Putamen (tissue), 1 donor: Measurements from ENCODE around the gene ZNF793.
A peak's percentile ranks its signal among the peaks of the same experiment; 100 is the strongest.

Experiments
- DNase-seq: peaks from one replicate; pipeline ENCODE4 v3.0.0-alpha.2; 2016; ENCODE audit warnings: low spot score

Gene ZNF793

GRCh38 chr19:37506387-37507166 lies at the start of gene ZNF793:
TSS of gene ZNF793 (plus strand) at chr19:37506939. CDS start at chr19:37523440, 16,501 bp downstream.
- DNase-seq: peak; percentile 90

- DNase-seq: no peak
Measured at GRCh38 chr19:37466277-37466797, 40.4 kb upstream of the ZNF793 start.

DNA sequence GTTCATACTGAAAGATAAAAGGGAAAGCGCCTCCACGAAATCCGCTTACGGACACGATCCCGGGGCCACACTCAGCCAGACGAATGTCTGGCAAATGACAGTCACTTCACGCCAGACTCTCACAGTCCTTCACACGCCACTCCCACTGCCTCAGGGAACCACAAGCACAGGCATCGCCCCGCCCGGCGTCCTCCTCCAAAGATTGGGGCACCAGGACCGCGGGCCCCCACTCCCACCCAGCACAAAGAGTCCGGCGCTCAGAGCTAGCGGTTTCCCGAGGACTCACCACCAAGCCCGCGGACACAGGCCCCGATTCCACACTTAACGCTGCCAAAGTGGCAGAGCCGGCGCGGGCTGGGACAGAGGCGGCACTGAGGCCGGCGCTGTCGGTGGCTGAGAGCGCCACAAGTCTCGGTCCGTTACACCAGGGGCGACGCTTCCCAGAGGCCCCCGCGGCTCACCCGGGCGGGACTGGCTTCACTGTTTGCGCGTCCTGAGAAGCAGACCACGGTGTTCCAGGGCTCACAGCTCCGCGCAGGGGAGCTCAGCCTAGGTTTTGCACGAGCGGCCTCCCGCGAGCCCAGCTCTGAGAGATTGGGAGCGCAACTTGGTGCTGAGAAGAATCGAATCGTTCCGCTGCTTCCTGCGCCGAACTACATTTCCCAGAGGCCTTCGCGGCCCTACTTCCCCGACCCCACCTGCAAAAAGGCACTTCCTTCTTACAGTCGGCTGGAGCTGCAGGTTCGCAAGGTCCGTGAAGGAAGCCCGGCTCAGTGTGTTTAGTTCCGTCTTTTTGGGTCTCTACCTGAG lies 39.7 kb upstream of the ZNF793 start, which contains the start of gene ZNF569:
ZNF569 (minus strand) TSS at position 647 of the 810 bp plus-strand sequence. CDS start 22,523 bp downstream, outside the sequence.
- peak; percentile 96 for DNase-seq

DNA sequence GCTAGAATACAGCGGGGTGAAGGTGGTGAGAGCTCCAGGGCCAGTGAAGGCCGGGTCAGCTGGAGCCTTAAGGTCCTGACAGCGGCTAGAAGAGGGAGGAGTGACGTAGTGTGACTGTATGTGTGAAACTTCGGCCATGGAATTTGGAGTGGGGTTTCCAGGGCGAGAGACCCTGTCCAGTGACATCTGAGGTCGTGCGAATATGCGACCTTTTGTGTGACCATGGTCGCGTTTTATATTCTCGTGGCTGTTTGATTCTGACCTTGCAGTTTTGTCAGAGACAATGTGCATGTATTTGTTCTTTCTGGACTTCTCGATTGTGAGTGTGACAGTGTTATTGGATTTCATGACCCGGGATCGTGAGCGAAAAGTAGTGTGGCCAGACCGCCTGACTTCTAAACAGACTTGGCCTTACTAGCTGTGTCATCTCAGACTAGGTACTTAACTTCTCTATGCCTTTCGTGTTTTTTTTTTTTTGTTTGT lies 39.1 kb upstream of the ZNF793 start:
- DNase-seq: no peak

DNA sequence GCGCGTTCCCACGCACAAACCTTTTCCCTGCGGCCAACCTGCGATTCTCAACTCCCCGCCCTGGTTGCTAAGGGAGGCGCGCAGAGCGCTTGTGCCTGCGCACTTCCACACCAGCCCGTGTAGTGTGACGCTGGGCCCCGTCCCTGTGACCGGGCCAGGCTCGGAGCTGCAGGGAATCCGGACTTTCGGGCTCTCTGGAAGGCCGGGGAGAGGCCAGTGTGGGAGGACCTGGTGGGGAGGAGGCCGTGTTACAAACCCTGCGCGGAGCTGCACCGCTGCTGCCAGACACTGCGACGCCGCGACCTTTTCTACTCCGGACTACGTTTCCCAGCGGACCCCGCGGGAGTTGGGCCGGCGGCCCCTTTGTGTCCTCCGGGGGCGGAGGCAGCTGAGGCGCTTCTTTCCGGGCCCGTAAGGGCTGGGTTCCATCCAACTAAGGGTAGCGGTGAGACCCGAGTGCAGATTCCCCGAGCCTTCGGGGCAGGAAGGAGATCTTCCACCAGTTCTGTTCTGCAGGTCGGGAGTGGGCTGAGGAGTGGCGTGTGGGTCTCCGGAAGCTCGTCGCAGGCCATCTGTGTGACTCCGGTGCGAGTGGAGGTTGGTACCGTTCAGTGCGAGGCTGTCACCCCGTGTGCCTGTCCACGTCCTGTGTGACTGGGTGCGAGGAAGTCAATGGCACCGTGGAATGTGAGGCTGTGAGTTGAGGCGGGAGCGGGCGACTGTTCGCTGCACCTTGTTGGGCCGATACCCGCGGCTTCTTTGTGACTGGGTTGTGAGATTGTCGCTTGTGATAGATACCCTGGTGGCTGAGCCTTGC lies 37.6 kb upstream of the ZNF793 start, which contains the start of gene ZNF570:
ZNF570 (plus strand) TSS at position 396 of the 817 bp plus-strand sequence. CDS start 999 bp downstream, outside the sequence.
- peak; percentile 90 for DNase-seq

DNA sequence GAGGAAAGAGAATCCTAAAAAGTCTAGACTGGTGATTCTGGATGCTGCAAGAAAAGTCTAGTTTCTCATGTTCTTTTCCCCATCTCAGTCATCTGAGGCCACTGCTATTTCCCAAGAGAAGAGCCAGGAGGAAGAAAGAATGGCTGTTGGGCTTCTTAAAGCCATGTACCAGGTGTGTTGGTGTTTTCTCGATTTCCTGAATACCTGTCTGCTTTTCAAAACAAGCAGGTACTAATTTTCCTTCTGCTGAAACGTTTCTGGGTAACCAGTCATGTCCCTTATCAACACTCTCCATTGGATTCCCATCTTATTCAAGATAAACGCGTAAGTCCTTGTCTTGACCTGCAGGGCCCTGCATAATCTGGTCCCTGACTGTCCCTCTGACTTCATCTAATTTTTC lies 36.5 kb upstream of the ZNF793 start:
- DNase-seq: no peak

DNA sequence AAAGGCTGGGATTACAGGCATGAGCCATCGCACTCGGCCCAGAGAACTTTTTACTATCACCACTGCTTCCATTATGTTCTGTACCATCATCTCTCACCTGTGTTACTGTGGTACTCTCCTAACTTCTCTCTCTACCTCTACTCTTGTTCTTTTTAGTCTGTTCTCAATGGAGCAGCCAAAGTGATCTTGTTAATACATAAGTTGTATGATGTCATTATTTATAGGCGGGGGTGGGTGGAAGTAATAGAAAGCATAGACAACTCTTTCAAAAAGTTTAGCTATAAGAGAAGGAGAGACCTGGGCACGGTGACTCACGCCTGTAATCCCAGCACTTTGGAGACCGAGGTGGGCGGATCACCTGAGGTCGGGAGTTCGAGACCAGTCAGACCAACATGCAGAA lies 34.6 kb upstream of the ZNF793 start:
- no peak for DNase-seq

DNA sequence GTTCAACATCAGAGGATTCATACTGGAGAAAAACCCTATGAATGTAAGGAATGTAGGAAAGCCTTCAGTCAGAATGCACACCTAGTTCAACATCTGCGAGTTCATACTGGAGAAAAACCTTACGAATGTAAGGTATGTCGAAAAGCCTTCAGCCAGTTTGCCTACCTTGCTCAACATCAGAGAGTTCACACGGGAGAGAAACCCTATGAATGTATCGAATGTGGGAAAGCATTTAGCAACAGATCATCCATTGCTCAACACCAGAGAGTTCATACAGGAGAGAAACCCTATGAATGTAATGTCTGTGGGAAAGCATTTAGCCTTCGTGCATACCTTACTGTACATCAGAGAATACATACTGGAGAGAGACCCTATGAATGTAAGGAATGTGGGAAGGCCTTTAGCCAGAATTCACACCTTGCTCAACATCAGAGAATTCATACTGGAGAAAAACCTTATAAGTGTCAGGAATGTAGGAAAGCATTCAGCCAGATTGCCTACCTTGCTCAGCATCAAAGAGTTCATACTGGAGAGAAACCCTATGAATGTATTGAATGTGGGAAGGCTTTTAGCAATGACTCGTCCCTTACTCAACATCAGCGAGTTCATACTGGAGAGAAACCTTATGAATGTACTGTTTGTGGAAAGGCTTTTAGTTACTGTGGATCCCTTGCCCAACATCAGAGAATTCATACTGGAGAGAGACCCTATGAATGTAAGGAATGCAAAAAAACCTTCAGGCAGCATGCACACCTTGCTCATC lies 22.2 kb upstream of the ZNF793 start:
- DNase-seq: no peak

DNA sequence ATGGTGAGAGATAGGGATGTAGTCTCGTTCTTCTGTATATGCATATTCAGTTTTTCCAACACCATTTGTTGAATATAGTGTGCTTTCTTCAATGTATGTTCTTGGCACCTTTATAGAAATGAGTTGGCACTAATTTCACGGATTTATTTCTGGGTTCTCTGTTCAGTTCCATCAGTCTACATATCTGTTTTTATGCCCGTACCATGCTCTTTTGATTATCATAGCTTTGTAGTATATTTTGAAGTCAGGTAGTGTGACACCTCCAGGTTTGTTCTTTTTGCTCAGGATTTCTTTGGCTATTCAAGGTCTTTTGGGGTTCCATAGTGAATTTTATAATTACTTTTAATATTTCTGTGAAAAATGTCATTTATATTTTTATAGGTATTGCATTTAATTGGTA lies 14.5 kb upstream of the ZNF793 start:
- no peak for DNase-seq

- DNase-seq: no peak
Measured at GRCh38 chr19:37505958-37506386, 767 bp upstream of the ZNF793 start.

DNA sequence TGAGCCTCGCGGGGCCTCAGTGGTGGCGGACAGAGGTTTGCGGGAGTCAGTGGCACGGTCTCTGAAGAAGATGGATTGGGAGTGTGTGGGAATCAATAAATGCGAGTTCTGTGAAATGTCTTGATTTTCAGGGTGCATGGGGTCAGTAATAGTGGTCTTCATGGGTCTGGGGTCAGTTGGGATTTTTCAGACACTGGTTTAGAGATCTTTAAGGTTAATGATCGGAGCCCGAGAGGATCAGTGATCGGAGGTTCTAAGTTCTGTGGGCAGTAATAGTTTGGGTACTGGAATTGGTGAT lies 377 bp downstream of the ZNF793 start:
- no peak for DNase-seq

DNA sequence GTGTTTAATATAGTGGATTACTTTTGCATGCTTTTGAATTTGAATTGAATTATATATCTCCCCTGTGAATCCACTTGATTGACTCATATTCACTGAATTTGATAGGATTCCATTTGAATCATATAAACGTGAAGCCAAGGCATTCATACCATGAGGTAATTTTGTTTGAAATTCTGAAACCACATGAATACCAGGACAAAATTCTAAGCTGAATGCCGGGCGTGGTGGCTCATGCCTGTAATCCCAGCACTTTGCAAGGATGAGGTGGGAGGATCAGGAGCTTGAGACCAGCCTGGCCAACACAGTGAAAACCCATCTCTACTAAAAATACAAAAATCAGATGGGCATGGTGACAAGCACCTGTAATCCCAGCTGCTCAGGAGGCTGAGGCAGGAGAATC lies 4.4 kb downstream of the ZNF793 start:
- no peak for DNase-seq

GRCh38 chr19:37511821-37512220 lies 5.1 kb downstream of the ZNF793 start:
- no peak for DNase-seq

DNA sequence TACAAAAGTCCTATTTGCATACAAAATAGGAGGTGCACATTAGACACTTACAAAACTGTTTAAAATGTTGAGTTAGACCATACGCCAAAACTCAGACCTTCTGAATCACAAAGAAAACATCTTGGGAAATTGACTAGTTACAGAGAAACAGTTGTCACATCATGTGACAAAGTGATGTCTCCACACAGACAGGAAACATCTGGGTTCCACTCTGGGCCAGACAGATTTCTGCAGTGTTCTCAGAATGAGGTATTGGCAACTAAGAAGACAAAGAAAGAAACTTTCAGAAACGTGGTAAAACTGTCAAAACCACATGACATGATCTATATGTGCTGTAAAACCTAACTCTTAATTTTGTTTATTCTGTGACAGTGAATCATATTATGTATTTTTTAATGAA lies 6.7 kb downstream of the ZNF793 start:
- no peak for DNase-seq

DNA sequence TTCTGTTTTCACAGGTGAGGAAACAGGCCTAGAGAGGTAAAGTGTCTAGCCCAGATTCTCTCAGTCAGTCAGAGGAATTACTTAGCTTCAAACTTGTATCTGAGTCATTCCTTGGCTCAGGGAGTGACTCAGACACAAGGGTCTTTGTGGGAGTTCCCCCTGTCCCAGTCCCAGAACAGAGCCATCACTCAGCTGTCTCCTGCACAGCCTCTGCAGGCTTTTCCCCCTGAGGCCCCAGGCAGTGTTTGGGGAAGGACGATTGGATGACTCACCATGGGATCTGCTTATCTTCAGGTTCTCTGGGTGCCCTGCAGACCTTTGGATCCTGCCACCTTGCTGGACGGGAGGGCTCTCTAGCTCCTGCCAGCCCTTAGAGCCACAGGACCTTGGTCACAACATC lies 13.2 kb downstream of the ZNF793 start:
- DNase-seq: no peak

GRCh38 chr19:37537391-37537947 lies 30.7 kb downstream of the ZNF793 start:
- no peak for DNase-seq

DNA sequence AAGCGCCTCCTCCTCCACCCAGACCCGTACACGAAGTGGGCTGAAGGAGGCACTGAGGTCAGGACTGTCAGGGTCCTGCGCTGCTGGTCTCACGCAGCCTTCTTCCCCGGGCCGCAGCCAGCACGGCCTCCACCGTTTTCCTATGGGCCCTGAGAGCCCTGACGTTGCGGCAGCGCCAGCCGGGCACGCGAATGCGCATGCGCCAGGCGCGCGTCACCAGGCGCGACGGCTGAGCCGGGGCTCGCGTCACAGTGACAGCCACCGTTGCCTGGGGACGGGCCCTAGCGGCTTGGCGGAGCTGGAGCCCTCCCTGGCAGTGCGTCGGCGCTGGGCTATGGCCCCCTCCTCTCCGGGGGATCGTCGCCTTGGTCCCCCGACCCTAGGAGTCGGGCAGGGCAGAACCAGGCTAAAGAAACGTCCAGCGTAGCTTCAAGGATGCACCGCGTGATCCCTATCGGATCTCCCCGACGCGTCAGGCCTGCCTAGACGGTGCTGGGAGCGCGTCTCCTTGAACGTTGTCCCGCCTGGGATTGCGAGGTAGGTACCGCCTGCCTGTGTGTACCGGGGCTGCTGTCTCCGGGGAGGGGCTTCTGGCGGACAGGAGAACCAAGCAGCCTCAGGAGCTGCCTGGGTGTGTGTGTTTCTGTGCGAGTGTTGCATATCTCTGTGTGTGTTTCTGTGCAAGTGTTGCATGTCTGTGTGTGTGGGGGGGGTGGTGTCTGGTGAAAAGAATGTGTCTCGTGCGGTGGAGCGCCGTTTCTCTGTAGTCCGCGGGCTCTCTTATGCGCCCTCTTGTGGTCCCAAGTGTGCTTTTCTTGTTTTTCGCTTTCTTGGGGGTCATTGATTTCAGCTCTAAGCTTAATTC lies 44.6 kb downstream of the ZNF793 start:
- peak; percentile 42 for DNase-seq

GRCh38 chr19:37563518-37563917 lies 56.8 kb downstream of the ZNF793 start:
- DNase-seq: no peak

GRCh38 chr19:37564624-37565369 lies 58.1 kb downstream of the ZNF793 start:
- no peak for DNase-seq
